CD4-positive, alpha-beta T cell treated with Interleukin-12 subunit alpha and Interleukin-12 subunit beta, for 1 hour (primary cell): ENCODE data around the gene SND1.

Experiments used
- DNase-seq: peaks from one replicate; pipeline ENCODE4 v3.0.0-alpha.2; 2020

The SND1 gene

GRCh38 chr7:127876393-127876792 lies 224.4 kb downstream of the SND1 start:
- no peak for DNase-seq

GRCh38 chr7:127877951-127878350 lies 226.0 kb downstream of the SND1 start:
- no peak for DNase-seq

GRCh38 chr7:127878791-127879190 lies 226.8 kb downstream of the SND1 start:
- DNase-seq = no peak

GRCh38 chr7:127879436-127879835 lies 227.4 kb downstream of the SND1 start:
- DNase-seq = no peak

- no peak for DNase-seq
Observed at GRCh38 chr7:127879942-127880341, 227.9 kb downstream of the SND1 start.

- no peak for DNase-seq
Observed at GRCh38 chr7:127880454-127880853, 228.5 kb downstream of the SND1 start.

GRCh38 chr7:127881564-127881963 lies 229.6 kb downstream of the SND1 start:
- DNase-seq = no peak

- no peak for DNase-seq
Observed at GRCh38 chr7:127882313-127882920, 230.4 kb downstream of the SND1 start.

GRCh38 chr7:127884066-127884559 lies 232.1 kb downstream of the SND1 start:
- DNase-seq = no peak

GRCh38 chr7:127885222-127885772 lies 233.3 kb downstream of the SND1 start:
- no peak for DNase-seq

- DNase-seq = no peak
Observed at GRCh38 chr7:127885843-127886242, 233.8 kb downstream of the SND1 start.

GRCh38 chr7:127886248-127886647 lies 234.3 kb downstream of the SND1 start:
- no peak for DNase-seq

- DNase-seq = no peak
Observed at GRCh38 chr7:127887096-127887495, 235.1 kb downstream of the SND1 start.

GRCh38 chr7:127887631-127888030 lies 235.6 kb downstream of the SND1 start:
- no peak for DNase-seq

- no peak for DNase-seq
Observed at GRCh38 chr7:127888411-127888810, 236.4 kb downstream of the SND1 start.

- no peak for DNase-seq
Observed at GRCh38 chr7:127888825-127889224, 236.8 kb downstream of the SND1 start.

GRCh38 chr7:127889677-127890076 lies 237.7 kb downstream of the SND1 start:
- no peak for DNase-seq

GRCh38 chr7:127890726-127891125 lies 238.7 kb downstream of the SND1 start:
- DNase-seq = no peak

GRCh38 chr7:127891144-127891543 lies 239.2 kb downstream of the SND1 start:
- no peak for DNase-seq

GRCh38 chr7:127891854-127892438 lies 240.0 kb downstream of the SND1 start:
- no peak for DNase-seq

- DNase-seq = no peak
Observed at GRCh38 chr7:127892488-127893314, 240.7 kb downstream of the SND1 start.

GRCh38 chr7:127893547-127893946 lies 241.6 kb downstream of the SND1 start:
- no peak for DNase-seq

GRCh38 chr7:127894588-127894987 lies 242.6 kb downstream of the SND1 start:
- DNase-seq = no peak

- DNase-seq = no peak
Observed at GRCh38 chr7:127895360-127895759, 243.4 kb downstream of the SND1 start.
